CD4-positive, alpha-beta T cell treated with Interleukin-15 for 4 hours (primary cell): ENCODE results near the gene IL25.
"Not testable (repeated sequence)": the region's sequence is repeated elsewhere in the genome, so short reads cannot be mapped to it uniquely, and the experiment has no call there.

ENCODE experiments used
- DNase-seq: peaks from one replicate; pipeline ENCODE4 v3.0.0-alpha.2; 2020; ENCODE audit warnings: low spot score

IL25 gene

GRCh38 chr14:23376482-23377197 is 4.0 kb downstream of the IL25 start, which contains the start of gene CMTM5:
TSS of gene CMTM5 (plus strand) at chr14:23377046. CDS start at chr14:23377252, 206 bp downstream.
- no peak for DNase-seq

- no peak for DNase-seq
These were observed 4.6 kb downstream of the IL25 start for GRCh38 chr14:23377198-23377550.

GRCh38 chr14:23377573-23378563 is 5.3 kb downstream of the IL25 start:
- DNase-seq = no peak

GRCh38 chr14:23378612-23379220 is 6.1 kb downstream of the IL25 start:
- no peak for DNase-seq

GRCh38 chr14:23379366-23380196 is 7.0 kb downstream of the IL25 start:
- peak; percentile 65 for DNase-seq

- no peak for DNase-seq
These were observed 7.7 kb downstream of the IL25 start for GRCh38 chr14:23380197-23380914.

- DNase-seq = no peak
These were observed 8.4 kb downstream of the IL25 start for GRCh38 chr14:23380976-23381375.

- DNase-seq = no peak
These were observed 9.3 kb downstream of the IL25 start for GRCh38 chr14:23381871-23382270.

GRCh38 chr14:23382276-23382675 is 9.7 kb downstream of the IL25 start:
- DNase-seq = no peak

- DNase-seq = no peak
These were observed 10.3 kb downstream of the IL25 start for GRCh38 chr14:23382731-23383440.

- no peak for DNase-seq
These were observed 11.9 kb downstream of the IL25 start for GRCh38 chr14:23384364-23385080.

GRCh38 chr14:23385244-23385641 is 12.6 kb downstream of the IL25 start:
- no peak for DNase-seq

GRCh38 chr14:23385642-23386265 is 13.1 kb downstream of the IL25 start:
- no peak for DNase-seq

GRCh38 chr14:23386266-23386657 is 13.7 kb downstream of the IL25 start:
- DNase-seq = not testable (repeated sequence)

GRCh38 chr14:23386999-23387398 is 14.4 kb downstream of the IL25 start:
- DNase-seq = no peak

- DNase-seq = no peak
These were observed 15.6 kb downstream of the IL25 start for GRCh38 chr14:23387916-23388882.

- DNase-seq = no peak
These were observed 16.4 kb downstream of the IL25 start for GRCh38 chr14:23388996-23389395.

- DNase-seq = no peak
These were observed 16.8 kb downstream of the IL25 start for GRCh38 chr14:23389396-23389795.
